LHCN-M2 (cell line): Measurements from ENCODE around the gene MAMDC4. TPM values are rescaled to one million over a fixed set of nuclear protein-coding genes. Genes with fewer than 3 reads are reported as not detected.
"Not testable (repeated sequence)": the region's sequence is repeated elsewhere in the genome, so short reads cannot be mapped to it uniquely, and the experiment has no call there.

Experiments
- DNase-seq: peaks from one replicate; pipeline ENCODE4 v3.0.0-alpha.2; 2012; ENCODE audit warnings: low read depth
- total RNA-seq: library from RNA; depleted of rRNA; stranded (reverse); fragments of >200 nt; gene quantifications from 2 replicates; pipeline ENCODE4 v1.2.3, GENCODE V29; 2014

The MAMDC4 gene
- total RNA-seq, 1 experiment from 2014 or later, result 3.8 TPM

GRCh38 chr9:136824496-136825225 is 27.5 kb upstream of the MAMDC4 start:
- no peak for DNase-seq

GRCh38 chr9:136825295-136826187 is 26.6 kb upstream of the MAMDC4 start:
- no peak for DNase-seq

GRCh38 chr9:136826188-136826541 is 26.0 kb upstream of the MAMDC4 start:
- DNase-seq, result no peak

- no peak for DNase-seq
These were observed 25.2 kb upstream of the MAMDC4 start for GRCh38 chr9:136826703-136827582.

- no peak for DNase-seq
These were observed 24.2 kb upstream of the MAMDC4 start for GRCh38 chr9:136827794-136828473.

GRCh38 chr9:136828474-136829140 is 23.5 kb upstream of the MAMDC4 start:
- no peak for DNase-seq

- no peak for DNase-seq
These were observed 22.7 kb upstream of the MAMDC4 start for GRCh38 chr9:136829412-136829811.

- DNase-seq, result no peak
These were observed 21.9 kb upstream of the MAMDC4 start for GRCh38 chr9:136829981-136830885.

GRCh38 chr9:136831002-136831719 is 21.0 kb upstream of the MAMDC4 start:
- DNase-seq, result no peak

- DNase-seq, result no peak
These were observed 20.4 kb upstream of the MAMDC4 start for GRCh38 chr9:136831720-136832104.

GRCh38 chr9:136832581-136832980 is 19.6 kb upstream of the MAMDC4 start:
- DNase-seq, result peak; percentile 31

- DNase-seq, result not testable (repeated sequence)
These were observed 18.6 kb upstream of the MAMDC4 start for GRCh38 chr9:136833381-136834048.

GRCh38 chr9:136835162-136835931 is 16.8 kb upstream of the MAMDC4 start:
- no peak for DNase-seq

- DNase-seq, result no peak
These were observed 15.9 kb upstream of the MAMDC4 start for GRCh38 chr9:136835932-136836904.

- DNase-seq, result no peak
These were observed 14.8 kb upstream of the MAMDC4 start for GRCh38 chr9:136837146-136837855.

- DNase-seq, result not testable (repeated sequence)
These were observed 14.3 kb upstream of the MAMDC4 start for GRCh38 chr9:136837856-136838277.
